Measurements from ENCODE around the gene PHC2.

PHC2 gene

GRCh38 chr1:33455539-33456501 lies 24.9 kb upstream of the PHC2 start:
- no peak for DNase-seq (ENCODE audit: low spot score)

- no peak for DNase-seq (ENCODE audit: low spot score)
These were observed 23.9 kb upstream of the PHC2 start for GRCh38 chr1:33454646-33455282.

- no peak for DNase-seq (ENCODE audit: low spot score)
These were observed 15.7 kb upstream of the PHC2 start for GRCh38 chr1:33446590-33446989.

- no peak for DNase-seq (ENCODE audit: low spot score)
These were observed 14.2 kb upstream of the PHC2 start for GRCh38 chr1:33445108-33445507.

GRCh38 chr1:33443705-33444180 lies 12.8 kb upstream of the PHC2 start:
- no peak for DNase-seq (ENCODE audit: low spot score)

GRCh38 chr1:33443080-33443704 lies 12.3 kb upstream of the PHC2 start:
- DNase-seq (ENCODE audit: low spot score), result no peak

- DNase-seq (ENCODE audit: low spot score), result no peak
These were observed 11.2 kb upstream of the PHC2 start for GRCh38 chr1:33442141-33442540.

- DNase-seq (ENCODE audit: low spot score), result no peak
These were observed 10.3 kb upstream of the PHC2 start for GRCh38 chr1:33441088-33441745.

- no peak for DNase-seq (ENCODE audit: low spot score)
These were observed 8.8 kb upstream of the PHC2 start for GRCh38 chr1:33439662-33440061.

GRCh38 chr1:33438364-33439160 lies 7.7 kb upstream of the PHC2 start:
- DNase-seq (ENCODE audit: low spot score), result no peak

- no peak for DNase-seq (ENCODE audit: low spot score)
These were observed 5.8 kb upstream of the PHC2 start for GRCh38 chr1:33436557-33437285.

GRCh38 chr1:33435096-33435820 lies 4.4 kb upstream of the PHC2 start:
- no peak for DNase-seq (ENCODE audit: low spot score)

- no peak for DNase-seq (ENCODE audit: low spot score)
These were observed 3.5 kb upstream of the PHC2 start for GRCh38 chr1:33434363-33434750.

GRCh38 chr1:33433509-33434362 lies 2.8 kb upstream of the PHC2 start:
- no peak for DNase-seq (ENCODE audit: low spot score)

GRCh38 chr1:33429856-33430691 lies 821 bp downstream of the PHC2 start:
- no peak for DNase-seq (ENCODE audit: low spot score)

- DNase-seq (ENCODE audit: low spot score), result no peak
These were observed 1.6 kb downstream of the PHC2 start for GRCh38 chr1:33429332-33429731.

GRCh38 chr1:33428661-33429060 lies 2.2 kb downstream of the PHC2 start:
- no peak for DNase-seq (ENCODE audit: low spot score)

- DNase-seq (ENCODE audit: low spot score), result no peak
These were observed 4.0 kb downstream of the PHC2 start for GRCh38 chr1:33426916-33427315.
